Endodermal cell (in vitro differentiated cells): ENCODE data around the gene ACYP2. TPM values are rescaled to one million over a fixed set of nuclear protein-coding genes. Genes with fewer than 3 reads are reported as not detected.

Source experiments
- DNase-seq: peaks from one replicate; pipeline ENCODE4 v3.0.0-alpha.2; 2017
- H3K27ac ChIP-seq: 2 replicates; pipeline ENCODE4 v1.5.1; 2013; ENCODE audit warnings: mild to moderate bottlenecking, low read depth, low read length, moderate library complexity
- H3K27me3 ChIP-seq: 2 replicates; pipeline ENCODE4 v1.6.1; 2013; ENCODE audit warnings: mild to moderate bottlenecking, low read length, moderate library complexity; ENCODE audit not compliant: insufficient read depth, control insufficient read depth, poor library complexity, severe bottlenecking
- H3K36me3 ChIP-seq: 2 replicates; pipeline ENCODE4 v1.7.0; 2013; ENCODE audit warnings: mild to moderate bottlenecking, low read length, moderate library complexity; ENCODE audit not compliant: control insufficient read depth, insufficient read depth
- H3K4me1 ChIP-seq: one replicate; pipeline ENCODE4 v1.7.0; 2013; ENCODE audit warnings: low read length; ENCODE audit not compliant: control insufficient read depth, insufficient read depth
- H3K4me3 ChIP-seq: 2 replicates; pipeline ENCODE4 v1.5.1; 2013; ENCODE audit warnings: mild to moderate bottlenecking, low read length, moderate library complexity
- H3K9ac ChIP-seq: 2 replicates; pipeline ENCODE4 v1.6.1; 2013; ENCODE audit warnings: mild to moderate bottlenecking, low read length, moderate library complexity; ENCODE audit not compliant: poor library complexity, severe bottlenecking; ENCODE audit errors: extremely low read depth
- H3K9me3 ChIP-seq: 2 replicates; pipeline ENCODE4 v1.6.1; 2013; ENCODE audit warnings: mild to moderate bottlenecking, low read length, moderate library complexity; ENCODE audit not compliant: control insufficient read depth
- H3K27ac Mint-ChIP-seq: 2 replicates; pipeline ENCODE4 v1.8.0; 2020; ENCODE audit warnings: mixed read lengths
- H3K27me3 Mint-ChIP-seq: 2 replicates; pipeline ENCODE4 v1.8.0; 2021; ENCODE audit warnings: mild to moderate bottlenecking, mixed read lengths; ENCODE audit not compliant: insufficient read depth
- H3K36me3 Mint-ChIP-seq: 2 replicates; pipeline ENCODE4 v1.8.0; 2020; ENCODE audit warnings: low read depth, mixed read lengths
- H3K4me1 Mint-ChIP-seq: 2 replicates; pipeline ENCODE4 v1.8.0; 2020; ENCODE audit warnings: mixed read lengths
- H3K4me3 Mint-ChIP-seq: 2 replicates; pipeline ENCODE4 v1.8.0; 2020; ENCODE audit warnings: mild to moderate bottlenecking, moderate library complexity, mixed read lengths
- H3K9me3 Mint-ChIP-seq: 2 replicates; pipeline ENCODE4 v1.8.0; 2020; ENCODE audit warnings: mild to moderate bottlenecking, mixed read lengths
- CTCF ChIP-seq: fragments of 200-600 bp; sonication (generic); conservative IDR thresholded peaks from 2 replicates; pipeline ENCODE4 v1.5.0; 2021; ENCODE audit warnings: antibody characterized with exemption, mild to moderate bottlenecking
- WGBS, 2 experiments: methylation state at CpG; one replicate each; pipeline versions ENCODE4 v1.1.5 to v1.1.7; 2013; ENCODE audit warnings: missing lambda C conversion rate in 2 of 2, mixed read lengths in 1 of 2; ENCODE audit not compliant: insufficient coverage in 1 of 2, insufficient read length in 1 of 2; 5-methylcytosine and 5-hydroxymethylcytosine counted together
- total RNA-seq, 2 donors: library from RNA; stranded (reverse); fragmentation: NEBNext Ultra II Directional in 1 of 2; extraction: Animal tissue kit (Norgen Biotek cat#: 25700) in 1 of 2; gene quantifications; 2 replicates in 1 of 2; 3 replicates in 1 of 2; pipeline ENCODE4 v1.2.1, GENCODE V29; 2021

The ACYP2 gene
- total RNA-seq, 2 donors from 2014 or later, result 7.4 to 8.6 TPM

DNA sequence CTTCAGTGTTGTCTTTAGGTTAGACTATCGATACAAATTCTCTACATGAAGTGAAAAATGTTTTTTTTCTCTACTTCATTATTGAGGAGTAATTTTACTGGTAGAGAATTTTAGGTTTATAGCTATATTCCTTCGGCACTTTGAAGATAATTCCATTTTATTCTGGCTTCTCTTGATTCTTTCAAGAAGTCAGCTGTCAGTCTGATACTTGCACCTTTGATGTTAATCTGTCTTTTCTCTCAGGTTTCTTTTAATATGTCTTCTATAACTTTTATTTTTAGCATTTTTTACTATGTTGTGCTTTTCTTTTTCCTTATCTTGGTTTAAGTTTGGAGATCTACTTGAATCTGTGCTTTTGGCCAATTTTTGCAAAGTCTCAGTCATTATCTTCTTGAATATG is 122.0 kb downstream of the ACYP2 start:
- peaks cover 2% of the 10 kb centered on the region for H3K9me3 Mint-ChIP-seq
- no peaks in the 10 kb centered on the region for H3K27me3 Mint-ChIP-seq
- WGBS, 2 experiments, result 98% methylated on average over 2 of the region's 2 CpGs; no CpG with 5 or more reads in 1 of the 2 experiments
- TF ChIP-seq CTCF, result no peak
- no peak for DNase-seq
- Histone ChIP-seq H3K9ac (no peak overlapping the region), H3K4me3 (no peak overlapping the region), H3K4me1 (no peaks in the 10 kb centered on the region), H3K27ac (no peak overlapping the region), H3K9me3 (no peaks in the 10 kb centered on the region), H3K36me3 (no peaks in the 10 kb centered on the region), H3K27me3 (no peaks in the 10 kb centered on the region)
- H3K4me1 Mint-ChIP-seq, result peaks cover 8% of the 10 kb centered on the region
- no peak overlapping the region for H3K27ac Mint-ChIP-seq
- H3K36me3 Mint-ChIP-seq, result peaks cover 2% of the 10 kb centered on the region
- no peak overlapping the region for H3K4me3 Mint-ChIP-seq

- Mint-ChIP-seq H3K4me1 (peaks cover 3% of the 10 kb centered on the region), H3K4me3 (no peak overlapping the region), H3K27me3 (no peaks in the 10 kb centered on the region), H3K27ac (no peak overlapping the region), H3K9me3 (no peaks in the 10 kb centered on the region), H3K36me3 (no peaks in the 10 kb centered on the region)
- H3K4me1 ChIP-seq, result no peaks in the 10 kb centered on the region
- no peaks in the 10 kb centered on the region for H3K36me3 ChIP-seq
- H3K27ac ChIP-seq, result no peak overlapping the region
- H3K4me3 ChIP-seq, result no peak overlapping the region
- no peak for TF ChIP-seq CTCF
- DNase-seq, result no peak
- 100% methylated on average over 1 of the region's 1 CpG; no CpG with 5 or more reads in 1 of the 2 experiments for WGBS, 2 experiments
- H3K9ac ChIP-seq, result no peak overlapping the region
- H3K27me3 ChIP-seq, result no peaks in the 10 kb centered on the region
- H3K9me3 ChIP-seq, result no peaks in the 10 kb centered on the region
Measured at GRCh38 chr2:54239427-54239826, 124.0 kb downstream of the ACYP2 start.

- Mint-ChIP-seq H3K36me3 (no peaks in the 10 kb centered on the region), H3K4me1 (peaks cover 3% of the 10 kb centered on the region), H3K4me3 (no peak overlapping the region), H3K27me3 (peaks cover 3% of the 10 kb centered on the region), H3K9me3 (no peaks in the 10 kb centered on the region), H3K27ac (no peak overlapping the region)
- no peaks in the 10 kb centered on the region for H3K36me3 ChIP-seq
- no peak for TF ChIP-seq CTCF
- H3K4me3 ChIP-seq, result no peak overlapping the region
- no peak overlapping the region for H3K27ac ChIP-seq
- H3K4me1 ChIP-seq, result no peaks in the 10 kb centered on the region
- no peaks in the 10 kb centered on the region for H3K27me3 ChIP-seq
- peak; percentile 56 for DNase-seq
- H3K9ac ChIP-seq, result no peak overlapping the region
- WGBS, 2 experiments, result 48 to 58% methylated on average over 2 to 5 of the region's 5 CpGs
- H3K9me3 ChIP-seq, result no peaks in the 10 kb centered on the region
Measured at GRCh38 chr2:54240515-54241469, 125.4 kb downstream of the ACYP2 start.
